Neural crest cell (in vitro differentiated cells): Measurements from ENCODE around the gene MRPL16. TPM values are rescaled to one million over a fixed set of nuclear protein-coding genes. Genes with fewer than 3 reads are reported as not detected.

Experiments used
- DNase-seq: peaks from one replicate; pipeline ENCODE4 v3.0.0; 2021; ENCODE audit warnings: low read depth, mixed read lengths, low spot score
- H3K27ac Mint-ChIP-seq: one replicate; pipeline ENCODE4 v1.8.0; 2021; ENCODE audit warnings: mild to moderate bottlenecking, mixed read lengths; ENCODE audit not compliant: unreplicated experiment
- H3K27me3 Mint-ChIP-seq: 2 replicates; pipeline ENCODE4 v1.8.0; 2021; ENCODE audit warnings: low read depth, mild to moderate bottlenecking, mixed read lengths
- H3K36me3 Mint-ChIP-seq: 2 replicates; pipeline ENCODE4 v1.8.0; 2021; ENCODE audit warnings: low read depth, mild to moderate bottlenecking, mixed read lengths
- H3K4me1 Mint-ChIP-seq: 2 replicates; pipeline ENCODE4 v1.8.0; 2021; ENCODE audit warnings: mixed read lengths
- H3K4me3 Mint-ChIP-seq: one replicate; pipeline ENCODE4 v1.8.0; 2021; ENCODE audit warnings: mild to moderate bottlenecking, mixed read lengths
- H3K9me3 Mint-ChIP-seq: 2 replicates; pipeline ENCODE4 v1.8.0; 2021; ENCODE audit warnings: mixed read lengths
- total RNA-seq: library from RNA; stranded (reverse); gene quantifications from 2 replicates; pipeline ENCODE4 v1.2.1, GENCODE V29; 2021
- TF ChIP-seq, protein P1 (sequence below): fragments of 200-600 bp; sonication (generic); conservative IDR thresholded peaks from 2 replicates; pipeline ENCODE4 v1.5.0; 2021; ENCODE audit warnings: antibody characterized with exemption, mild to moderate bottlenecking

Gene MRPL16
- total RNA-seq, 1 donor from 2014 or later = 44.4 TPM

DNA sequence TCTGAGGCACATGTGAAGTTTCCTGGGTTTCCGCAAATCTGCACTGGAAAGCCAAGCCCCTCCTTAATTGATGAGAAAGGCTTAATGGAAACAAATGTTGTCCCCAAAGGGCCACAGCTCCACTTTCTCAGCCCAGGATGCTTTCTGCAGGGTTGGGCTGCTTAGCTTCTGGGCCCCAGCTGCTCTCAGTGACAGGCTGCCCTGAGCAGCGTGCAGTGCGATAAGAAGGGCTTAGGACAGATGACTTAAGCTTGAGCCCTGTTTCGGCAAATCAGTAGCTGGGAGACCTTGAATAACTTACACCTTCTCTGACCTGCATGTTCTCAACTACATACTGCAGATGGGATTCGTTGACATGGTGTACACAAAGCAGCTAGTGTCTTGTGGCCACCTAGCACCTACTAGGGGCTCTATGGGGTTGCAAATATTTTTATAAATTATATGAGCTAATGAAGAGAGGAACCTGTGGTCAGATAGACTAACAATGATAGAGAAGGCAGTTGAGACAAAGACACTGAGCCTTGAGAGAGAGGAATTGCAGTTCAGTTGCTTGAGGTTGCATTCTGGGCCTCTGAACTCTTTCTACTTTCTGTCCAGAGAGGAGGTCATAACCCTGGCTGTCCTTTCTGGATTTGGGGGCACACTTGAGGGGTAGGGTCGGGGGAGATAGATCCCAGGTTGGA, 43.9 kb downstream of the MRPL16 start:
- no peaks in the 10 kb centered on the region for H3K9me3 Mint-ChIP-seq
- DNase-seq = no peak
- no peaks in the 10 kb centered on the region for H3K27me3 Mint-ChIP-seq
- TF ChIP-seq, protein P1, sequence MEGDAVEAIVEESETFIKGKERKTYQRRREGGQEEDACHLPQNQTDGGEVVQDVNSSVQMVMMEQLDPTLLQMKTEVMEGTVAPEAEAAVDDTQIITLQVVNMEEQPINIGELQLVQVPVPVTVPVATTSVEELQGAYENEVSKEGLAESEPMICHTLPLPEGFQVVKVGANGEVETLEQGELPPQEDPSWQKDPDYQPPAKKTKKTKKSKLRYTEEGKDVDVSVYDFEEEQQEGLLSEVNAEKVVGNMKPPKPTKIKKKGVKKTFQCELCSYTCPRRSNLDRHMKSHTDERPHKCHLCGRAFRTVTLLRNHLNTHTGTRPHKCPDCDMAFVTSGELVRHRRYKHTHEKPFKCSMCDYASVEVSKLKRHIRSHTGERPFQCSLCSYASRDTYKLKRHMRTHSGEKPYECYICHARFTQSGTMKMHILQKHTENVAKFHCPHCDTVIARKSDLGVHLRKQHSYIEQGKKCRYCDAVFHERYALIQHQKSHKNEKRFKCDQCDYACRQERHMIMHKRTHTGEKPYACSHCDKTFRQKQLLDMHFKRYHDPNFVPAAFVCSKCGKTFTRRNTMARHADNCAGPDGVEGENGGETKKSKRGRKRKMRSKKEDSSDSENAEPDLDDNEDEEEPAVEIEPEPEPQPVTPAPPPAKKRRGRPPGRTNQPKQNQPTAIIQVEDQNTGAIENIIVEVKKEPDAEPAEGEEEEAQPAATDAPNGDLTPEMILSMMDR = no peak
- H3K4me3 Mint-ChIP-seq = no peak overlapping the region
- H3K36me3 Mint-ChIP-seq = no peaks in the 10 kb centered on the region
- no peak overlapping the region for H3K27ac Mint-ChIP-seq
- H3K4me1 Mint-ChIP-seq = no peaks in the 10 kb centered on the region

DNA sequence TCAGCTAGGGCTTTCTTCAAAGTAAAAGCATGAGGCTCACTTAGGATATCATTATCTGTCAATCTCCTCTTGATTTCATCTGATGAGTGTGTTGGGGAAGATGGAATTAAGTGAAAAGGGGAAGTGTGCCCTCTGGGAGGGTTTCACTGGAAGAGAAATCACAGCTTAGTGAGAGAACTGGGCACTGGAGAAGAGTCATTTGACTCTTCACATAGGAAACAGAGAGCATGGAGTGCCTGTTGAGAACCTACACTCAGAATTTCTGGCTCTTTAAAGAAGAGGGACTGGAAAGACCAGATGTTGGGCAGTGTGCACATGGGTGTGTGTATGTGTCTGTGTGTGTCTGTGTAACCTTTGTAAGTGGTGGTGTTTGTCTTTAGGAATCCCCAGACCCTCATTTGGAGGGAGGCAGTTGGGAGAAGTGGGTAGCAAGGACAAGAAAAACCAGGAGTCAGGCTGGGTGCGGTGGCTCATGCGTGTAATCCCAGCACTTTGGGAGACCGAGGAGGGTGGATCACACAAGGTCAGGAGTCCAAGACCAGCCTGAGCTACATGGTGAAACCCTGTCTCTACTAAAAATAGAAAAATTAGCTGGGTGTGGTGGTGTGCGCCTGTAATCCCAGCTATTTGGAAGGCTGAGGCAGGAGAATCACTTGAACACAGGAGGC, 45.4 kb downstream of the MRPL16 start:
- Mint-ChIP-seq H3K27me3 (no peaks in the 10 kb centered on the region), H3K36me3 (no peaks in the 10 kb centered on the region), H3K4me1 (no peaks in the 10 kb centered on the region), H3K9me3 (no peaks in the 10 kb centered on the region), H3K4me3 (no peak overlapping the region), H3K27ac (no peak overlapping the region)
- no peak for DNase-seq
- TF ChIP-seq, protein P1 = no peak

DNA sequence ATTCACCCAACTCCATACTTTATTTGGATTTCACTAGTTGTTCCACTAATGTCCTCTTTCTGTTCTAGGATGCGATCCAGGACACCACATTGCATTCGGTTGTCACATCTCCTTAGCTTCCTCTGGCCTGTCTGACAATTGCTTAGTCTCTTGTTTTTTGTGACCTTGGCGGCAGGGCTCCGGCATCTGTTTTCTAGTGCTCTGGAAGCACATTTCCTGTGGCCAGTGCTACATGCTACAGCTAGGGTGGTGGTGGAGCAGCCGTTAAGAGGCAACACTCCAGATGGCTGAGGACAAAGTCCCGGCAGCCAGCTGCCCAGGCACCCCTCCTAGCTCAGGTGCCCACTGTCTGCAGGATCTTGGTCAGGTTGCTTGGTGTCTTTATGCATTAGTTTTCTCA, 48.6 kb downstream of the MRPL16 start:
- TF ChIP-seq, protein P1 = no peak
- H3K4me1 Mint-ChIP-seq = no peaks in the 10 kb centered on the region

DNA sequence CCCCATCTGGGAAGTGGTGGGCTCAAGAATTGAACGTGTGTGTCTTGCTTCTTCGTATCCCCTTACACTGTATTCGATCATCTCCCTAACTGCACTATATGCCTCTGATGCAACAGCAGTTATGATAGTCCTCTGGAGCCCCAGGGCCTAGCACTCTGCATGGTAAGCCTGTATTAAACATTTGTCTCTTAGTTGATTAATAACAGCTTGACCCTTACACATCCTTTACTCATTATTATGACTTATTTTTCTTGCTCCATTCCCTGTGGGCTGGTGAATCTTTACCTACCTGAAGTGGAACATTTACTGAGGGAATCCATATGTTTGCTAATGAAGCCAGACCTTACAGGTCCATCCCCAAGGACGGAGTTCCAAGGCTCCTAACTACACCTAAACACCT, 49.8 kb downstream of the MRPL16 start:
- Mint-ChIP-seq H3K4me1 (peaks cover 3% of the 10 kb centered on the region), H3K4me3 (no peak overlapping the region)

More for the DNA sequence above, 48.6 kb downstream of the MRPL16 start:
- Mint-ChIP-seq H3K36me3 (no peaks in the 10 kb centered on the region), H3K27me3 (peaks cover 13% of the 10 kb centered on the region), H3K4me3 (no peak overlapping the region), H3K9me3 (no peaks in the 10 kb centered on the region), H3K27ac (no peak overlapping the region)
- no peak for DNase-seq

DNA sequence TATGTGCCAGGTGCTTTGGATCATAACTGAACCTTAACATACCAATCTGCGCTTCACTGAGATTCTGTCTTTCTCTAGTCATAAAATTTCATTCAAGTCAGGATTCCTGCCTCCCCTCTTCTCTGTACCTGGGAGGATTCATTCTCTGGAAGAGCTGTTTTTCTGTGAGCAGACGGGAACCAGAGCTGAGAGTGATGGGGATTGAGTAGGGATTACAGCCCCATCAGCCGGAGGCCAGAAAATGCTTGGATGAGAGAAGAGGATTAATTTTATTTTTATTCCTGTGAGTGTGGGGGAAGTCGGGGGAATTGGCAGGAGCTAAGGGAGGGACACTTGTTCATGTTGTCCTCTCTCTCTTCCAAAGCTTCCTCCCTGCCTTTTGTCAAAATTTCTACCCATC, 50.7 kb downstream of the MRPL16 start:
- Mint-ChIP-seq H3K4me1 (peaks cover 5% of the 10 kb centered on the region), H3K27ac (no peak overlapping the region), H3K27me3 (peaks cover 28% of the 10 kb centered on the region), H3K36me3 (no peaks in the 10 kb centered on the region), H3K4me3 (peak overlapping the region; percentile 14), H3K9me3 (no peaks in the 10 kb centered on the region)
- no peak for DNase-seq
- TF ChIP-seq, protein P1 = no peak

More for the DNA sequence above, 49.8 kb downstream of the MRPL16 start:
- DNase-seq = no peak
- H3K27me3 Mint-ChIP-seq = peaks cover 25% of the 10 kb centered on the region
- no peaks in the 10 kb centered on the region for H3K36me3 Mint-ChIP-seq
- TF ChIP-seq, protein P1 = no peak
- no peaks in the 10 kb centered on the region for H3K9me3 Mint-ChIP-seq
- H3K27ac Mint-ChIP-seq = no peak overlapping the region
